Nephron (organoid): Measurements from ENCODE around the gene HTT.

Source experiments
- H3K27ac Mint-ChIP-seq, 3 experiments: 2 replicates each; pipeline ENCODE4 v1.8.0; 2020; ENCODE audit warnings: mixed read lengths in 3 of 3, mild to moderate bottlenecking in 2 of 3, moderate library complexity in 1 of 3
- H3K27me3 Mint-ChIP-seq: 2 replicates; pipeline ENCODE4 v1.8.0; 2021; ENCODE audit warnings: low read depth, mild to moderate bottlenecking, moderate library complexity, mixed read lengths
- H3K36me3 Mint-ChIP-seq: 2 replicates; pipeline ENCODE4 v1.8.0; 2020; ENCODE audit warnings: low read depth, mixed read lengths
- H3K4me1 Mint-ChIP-seq: 2 replicates; pipeline ENCODE4 v1.8.0; 2020; ENCODE audit warnings: mixed read lengths
- H3K4me3 Mint-ChIP-seq, 3 experiments: 2 replicates each; pipeline ENCODE4 v1.8.0; 2020; ENCODE audit warnings: mild to moderate bottlenecking in 3 of 3, mixed read lengths in 3 of 3, moderate library complexity in 2 of 3
- H3K9me3 Mint-ChIP-seq: 2 replicates; pipeline ENCODE4 v1.8.0; 2020; ENCODE audit warnings: mixed read lengths
- CTCF ChIP-seq, 3 experiments: fragments of 200-600 bp; sonication (generic); IDR thresholded peaks; one replicate each; pipeline ENCODE4 v1.5.0; 2021; ENCODE audit warnings: antibody characterized with exemption in 3 of 3; ENCODE audit not compliant: unreplicated experiment in 3 of 3

Gene HTT

GRCh38 chr4:3202836-3203820 is 128.6 kb downstream of the HTT start:
- H3K4me1 Mint-ChIP-seq, result peaks cover 29% of the 10 kb centered on the region
- peak overlapping the region in 2 of 3 experiments; percentile 41 to 64 for H3K27ac Mint-ChIP-seq
- H3K27me3 Mint-ChIP-seq, result no peaks in the 10 kb centered on the region
- peaks cover 28% of the 10 kb centered on the region for H3K36me3 Mint-ChIP-seq
- no peaks in the 10 kb centered on the region for H3K9me3 Mint-ChIP-seq
- TF ChIP-seq CTCF (IDR thresholded peaks at IDR 0.05; ENCODE audit: unreplicated experiment in 3 of 3), result no peak
- no peak overlapping the region for H3K4me3 Mint-ChIP-seq

DNA sequence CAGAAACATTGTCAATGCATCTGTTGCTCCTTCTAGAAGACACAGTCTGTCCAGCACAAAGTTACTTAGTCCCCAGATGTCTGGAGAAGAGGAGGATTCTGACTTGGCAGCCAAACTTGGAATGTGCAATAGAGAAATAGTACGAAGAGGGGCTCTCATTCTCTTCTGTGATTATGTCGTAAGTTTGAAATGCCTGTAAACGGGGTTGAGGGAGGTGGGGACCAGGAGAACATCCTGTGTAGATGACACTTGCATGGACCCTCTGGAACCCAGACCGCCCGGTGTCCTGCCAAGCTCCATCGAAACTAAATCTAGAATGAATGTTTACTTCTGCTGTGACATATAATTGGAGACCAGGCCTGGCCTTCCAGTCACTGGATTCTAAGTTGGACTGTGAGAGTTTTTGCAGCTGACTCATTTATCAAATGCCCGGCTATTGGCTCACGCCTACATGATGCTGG is 129.5 kb downstream of the HTT start:
- Mint-ChIP-seq H3K9me3 (no peaks in the 10 kb centered on the region), H3K36me3 (peaks cover 32% of the 10 kb centered on the region), H3K4me1 (peaks cover 29% of the 10 kb centered on the region), H3K4me3 (no peak overlapping the region), H3K27ac (peak overlapping the region; percentile 15 to 41 (median 30)), H3K27me3 (no peaks in the 10 kb centered on the region)
- TF ChIP-seq CTCF (IDR thresholded peaks at IDR 0.05; ENCODE audit: unreplicated experiment in 3 of 3), result no peak

- Mint-ChIP-seq H3K4me3 (no peak overlapping the region), H3K27me3 (no peaks in the 10 kb centered on the region), H3K4me1 (peaks cover 27% of the 10 kb centered on the region), H3K36me3 (peaks cover 49% of the 10 kb centered on the region), H3K9me3 (no peaks in the 10 kb centered on the region), H3K27ac (no peak overlapping the region)
- TF ChIP-seq CTCF (IDR thresholded peaks at IDR 0.05; ENCODE audit: unreplicated experiment in 3 of 3), result no peak
Observed at GRCh38 chr4:3205995-3206394, 131.5 kb downstream of the HTT start.

- Mint-ChIP-seq H3K4me3 (no peak overlapping the region), H3K4me1 (peaks cover 21% of the 10 kb centered on the region), H3K27ac (peak overlapping the region in 1 of 3 experiments; percentile 70), H3K9me3 (no peaks in the 10 kb centered on the region), H3K27me3 (no peaks in the 10 kb centered on the region), H3K36me3 (peaks cover 49% of the 10 kb centered on the region)
- no peak for TF ChIP-seq CTCF (IDR thresholded peaks at IDR 0.05; ENCODE audit: unreplicated experiment in 3 of 3)
Observed at GRCh38 chr4:3206439-3207100, 132.1 kb downstream of the HTT start.

- Mint-ChIP-seq H3K27me3 (no peaks in the 10 kb centered on the region), H3K9me3 (no peaks in the 10 kb centered on the region), H3K4me3 (no peak overlapping the region), H3K4me1 (peaks cover 14% of the 10 kb centered on the region), H3K27ac (peak overlapping the region; percentile 14 to 70 (median 33)), H3K36me3 (peaks cover 55% of the 10 kb centered on the region)
- TF ChIP-seq CTCF (IDR thresholded peaks at IDR 0.05; ENCODE audit: unreplicated experiment in 3 of 3), result peak in 1 of 3 experiments; percentile 1
Observed at GRCh38 chr4:3207531-3208037, 133.1 kb downstream of the HTT start.
